HFFc6 (cell line): Measurements from ENCODE around the gene THSD1. TPM values are rescaled to one million over a fixed set of nuclear protein-coding genes. Genes with fewer than 3 reads are reported as not detected.
"Not testable (repeated sequence)": the region's sequence is repeated elsewhere in the genome, so short reads cannot be mapped to it uniquely, and the experiment has no call there.

ENCODE experiments used
- DNase-seq: peaks from one replicate; pipeline ENCODE4 v3.0.0-alpha.2; 2018
- H3K27ac Mint-ChIP-seq: 2 replicates; pipeline ENCODE4 v1.8.0; 2020; ENCODE audit warnings: mild to moderate bottlenecking, mixed read lengths
- H3K27me3 Mint-ChIP-seq: 2 replicates; pipeline ENCODE4 v1.8.0; 2021; ENCODE audit warnings: mild to moderate bottlenecking, moderate library complexity, mixed read lengths; ENCODE audit not compliant: insufficient read depth
- H3K36me3 Mint-ChIP-seq: 2 replicates; pipeline ENCODE4 v1.8.0; 2021; ENCODE audit warnings: low read depth, mixed read lengths
- H3K4me1 Mint-ChIP-seq: 2 replicates; pipeline ENCODE4 v1.8.0; 2020; ENCODE audit warnings: low read depth, mixed read lengths
- H3K4me3 Mint-ChIP-seq: 2 replicates; pipeline ENCODE4 v1.8.0; 2020; ENCODE audit warnings: mild to moderate bottlenecking, moderate library complexity, mixed read lengths
- H3K9me3 Mint-ChIP-seq: 2 replicates; pipeline ENCODE4 v1.8.0; 2020; ENCODE audit warnings: mild to moderate bottlenecking, mixed read lengths
- CTCF ChIP-seq: fragments of 200-600 bp; sonication (generic); IDR thresholded peaks from 2 replicates; pipeline ENCODE4 v1.5.0; 2021; ENCODE audit warnings: antibody characterized with exemption, mild to moderate bottlenecking
- total RNA-seq, 6 experiments: library from RNA; stranded (reverse); fragmentation: NEBNext Ultra II Directional; extraction: Animal tissue kit (Norgen Biotek cat#: 25700); gene quantifications; 2 replicates in 1 of 6; 3 replicates in 5 of 6; pipeline ENCODE4 v1.2.3, GENCODE V29; 2021

THSD1 gene
- total RNA-seq, 6 experiments from 2014 or later, result 2.6 to 6.1 (median 3.2) TPM

DNA sequence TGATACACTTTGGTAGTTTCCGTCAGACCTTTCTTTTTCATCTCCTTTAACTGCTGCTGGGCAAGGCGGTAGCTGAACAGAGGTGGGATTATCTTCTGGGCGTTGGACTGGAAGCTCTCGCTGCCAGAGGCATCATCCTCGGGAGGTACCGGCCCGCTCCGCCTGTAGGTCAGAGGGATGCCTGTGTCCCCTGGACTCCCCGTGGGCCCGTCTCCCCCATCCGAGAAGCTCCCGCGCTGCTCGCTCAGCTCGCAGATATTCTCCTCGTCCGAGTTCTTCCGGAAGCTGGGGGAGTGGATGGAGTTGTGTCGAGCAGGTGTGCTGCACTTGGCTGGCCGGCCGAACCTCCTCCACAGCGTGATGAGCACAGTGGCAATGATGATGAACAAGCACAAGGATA, 27.7 kb downstream of the THSD1 start:
- no peaks in the 10 kb centered on the region for H3K36me3 Mint-ChIP-seq
- peaks cover 14% of the 10 kb centered on the region for H3K4me1 Mint-ChIP-seq
- TF ChIP-seq CTCF, result no peak
- no peaks in the 10 kb centered on the region; the same call in 1 of the 2 replicates for H3K27me3 Mint-ChIP-seq
- H3K9me3 Mint-ChIP-seq, result no peaks in the 10 kb centered on the region
- H3K27ac Mint-ChIP-seq, result no peak overlapping the region
- DNase-seq, result no peak
- H3K4me3 Mint-ChIP-seq, result no peak overlapping the region

- H3K27me3 Mint-ChIP-seq, result no peaks in the 10 kb centered on the region; the same call in 1 of the 2 replicates
- TF ChIP-seq CTCF, result no peak
Measured at GRCh38 chr13:52377898-52378297, 28.1 kb downstream of the THSD1 start.

GRCh38 chr13:52374873-52375411, 31.0 kb downstream of the THSD1 start:
- H3K9me3 Mint-ChIP-seq, result no peaks in the 10 kb centered on the region
- H3K4me3 Mint-ChIP-seq, result no peak overlapping the region
- DNase-seq, result no peak
- H3K27me3 Mint-ChIP-seq, result no peaks in the 10 kb centered on the region; the same call in 1 of the 2 replicates
- peaks cover 36% of the 10 kb centered on the region for H3K4me1 Mint-ChIP-seq
- no peaks in the 10 kb centered on the region for H3K36me3 Mint-ChIP-seq
- H3K27ac Mint-ChIP-seq, result no peak overlapping the region
- TF ChIP-seq CTCF, result no peak

More at GRCh38 chr13:52377898-52378297, 28.1 kb downstream of the THSD1 start:
- H3K27ac Mint-ChIP-seq, result no peak overlapping the region
- DNase-seq, result no peak
- H3K4me1 Mint-ChIP-seq, result peaks cover 16% of the 10 kb centered on the region
- no peaks in the 10 kb centered on the region for H3K36me3 Mint-ChIP-seq
- no peak overlapping the region for H3K4me3 Mint-ChIP-seq
- H3K9me3 Mint-ChIP-seq, result no peaks in the 10 kb centered on the region

DNA sequence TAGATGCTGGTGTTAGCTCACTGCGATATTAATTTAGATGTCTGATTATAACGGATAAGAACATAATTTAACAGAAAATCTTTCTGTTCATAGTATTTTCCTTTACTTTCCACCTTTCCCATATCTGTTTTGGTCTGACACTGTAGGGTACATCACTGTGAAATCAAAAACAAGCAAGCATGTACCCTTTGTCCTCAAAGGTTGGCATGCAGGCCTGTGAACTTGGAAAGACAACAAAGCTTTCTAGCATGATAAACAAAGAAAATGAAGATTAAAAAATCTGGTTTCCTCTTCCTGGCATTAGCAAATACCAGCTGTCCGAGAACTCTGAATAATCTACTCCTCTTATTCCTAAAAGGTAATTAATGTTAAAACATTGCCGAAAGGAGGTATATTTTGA, 31.6 kb downstream of the THSD1 start:
- no peak for DNase-seq
- no peak overlapping the region for H3K27ac Mint-ChIP-seq
- no peak for TF ChIP-seq CTCF
- no peak overlapping the region for H3K4me3 Mint-ChIP-seq
- no peaks in the 10 kb centered on the region for H3K9me3 Mint-ChIP-seq
- no peaks in the 10 kb centered on the region; the same call in 1 of the 2 replicates for H3K27me3 Mint-ChIP-seq
- H3K36me3 Mint-ChIP-seq, result no peaks in the 10 kb centered on the region
- peaks cover 36% of the 10 kb centered on the region for H3K4me1 Mint-ChIP-seq

GRCh38 chr13:52373277-52373676, 32.7 kb downstream of the THSD1 start:
- H3K27ac Mint-ChIP-seq, H3K4me3 Mint-ChIP-seq, H3K9me3 Mint-ChIP-seq, H3K36me3 Mint-ChIP-seq, H3K27me3 Mint-ChIP-seq: not testable (repeated sequence)
- H3K4me1 Mint-ChIP-seq, result peaks cover 29% of the 10 kb centered on the region
- peak; percentile 10 for DNase-seq

- Mint-ChIP-seq H3K4me3 (no peak overlapping the region), H3K27me3 (no peaks in the 10 kb centered on the region; the same call in none of the 2 replicates), H3K27ac (no peak overlapping the region), H3K9me3 (no peaks in the 10 kb centered on the region), H3K4me1 (peaks cover 29% of the 10 kb centered on the region), H3K36me3 (no peaks in the 10 kb centered on the region)
- no peak for TF ChIP-seq CTCF
- peak; percentile 28 for DNase-seq
Measured at GRCh38 chr13:52371736-52372247, 34.2 kb downstream of the THSD1 start.
